Osteoblast (primary cell): ENCODE measurements around the gene MYG1. TPM values are rescaled to one million over a fixed set of nuclear protein-coding genes. Genes with fewer than 3 reads are reported as not detected.

Experiments used
- DNase-seq: peaks from one replicate; pipeline ENCODE4 v3.0.0; 2011; ENCODE audit warnings: low spot score, mixed read lengths; ENCODE audit not compliant: insufficient read length; ENCODE audit errors: missing footprints
- H2AFZ ChIP-seq: 2 replicates; pipeline ENCODE4 v1.6.0; 2011; ENCODE audit warnings: mild to moderate bottlenecking, low read length
- H3K27ac ChIP-seq: 2 replicates; pipeline ENCODE4 v1.5.1; 2011; ENCODE audit warnings: mild to moderate bottlenecking, low read depth, low read length, moderate library complexity
- H3K27me3 ChIP-seq: 2 replicates; pipeline ENCODE4 v1.6.0; 2012; ENCODE audit warnings: mild to moderate bottlenecking, control low read depth, inconsistent platforms, low read length, moderate library complexity; ENCODE audit not compliant: insufficient read depth
- H3K36me3 ChIP-seq: 2 replicates; pipeline ENCODE4 v1.5.1; 2011; ENCODE audit warnings: mild to moderate bottlenecking, low read length, control low read depth, moderate library complexity; ENCODE audit not compliant: insufficient read depth
- H3K4me1 ChIP-seq: 2 replicates; pipeline ENCODE4 v1.5.1; 2011; ENCODE audit warnings: mild to moderate bottlenecking, low read length, control low read depth, moderate library complexity; ENCODE audit not compliant: insufficient read depth
- H3K4me2 ChIP-seq: 2 replicates; pipeline ENCODE4 v1.6.0; 2011; ENCODE audit warnings: mild to moderate bottlenecking, low read length; ENCODE audit not compliant: insufficient read depth
- H3K4me3 ChIP-seq: fragments of 200-600 bp; sonication (generic); 3 replicates; pipeline ENCODE4 v1.5.1; 2012; ENCODE audit warnings: mild to moderate bottlenecking, low read length, inconsistent platforms; ENCODE audit not compliant: insufficient read depth
- H3K79me2 ChIP-seq: 2 replicates; pipeline ENCODE4 v1.6.0; 2012; ENCODE audit warnings: mild to moderate bottlenecking, low read length, control low read depth, inconsistent platforms; ENCODE audit not compliant: insufficient read depth
- H3K9me3 ChIP-seq: 2 replicates; pipeline ENCODE4 v1.5.1; 2011; ENCODE audit warnings: low read depth, low read length, control low read depth
- H4K20me1 ChIP-seq: 2 replicates; pipeline ENCODE4 v1.6.0; 2012; ENCODE audit warnings: mild to moderate bottlenecking, low read length, control low read depth; ENCODE audit not compliant: insufficient read depth
- CTCF ChIP-seq: IDR thresholded peaks from 2 replicates; pipeline ENCODE4 v1.5.1; 2011; ENCODE audit warnings: mild to moderate bottlenecking, low read depth, low read length, moderate library complexity; ENCODE audit errors: extremely low read depth
- total RNA-seq: library from RNA; depleted of rRNA; stranded (reverse); fragments of >200 nt; gene quantifications from 2 replicates; pipeline ENCODE4 v1.2.3, GENCODE V29; 2012

Gene MYG1
- total RNA-seq, 1 donor = 32.9 TPM

DNA sequence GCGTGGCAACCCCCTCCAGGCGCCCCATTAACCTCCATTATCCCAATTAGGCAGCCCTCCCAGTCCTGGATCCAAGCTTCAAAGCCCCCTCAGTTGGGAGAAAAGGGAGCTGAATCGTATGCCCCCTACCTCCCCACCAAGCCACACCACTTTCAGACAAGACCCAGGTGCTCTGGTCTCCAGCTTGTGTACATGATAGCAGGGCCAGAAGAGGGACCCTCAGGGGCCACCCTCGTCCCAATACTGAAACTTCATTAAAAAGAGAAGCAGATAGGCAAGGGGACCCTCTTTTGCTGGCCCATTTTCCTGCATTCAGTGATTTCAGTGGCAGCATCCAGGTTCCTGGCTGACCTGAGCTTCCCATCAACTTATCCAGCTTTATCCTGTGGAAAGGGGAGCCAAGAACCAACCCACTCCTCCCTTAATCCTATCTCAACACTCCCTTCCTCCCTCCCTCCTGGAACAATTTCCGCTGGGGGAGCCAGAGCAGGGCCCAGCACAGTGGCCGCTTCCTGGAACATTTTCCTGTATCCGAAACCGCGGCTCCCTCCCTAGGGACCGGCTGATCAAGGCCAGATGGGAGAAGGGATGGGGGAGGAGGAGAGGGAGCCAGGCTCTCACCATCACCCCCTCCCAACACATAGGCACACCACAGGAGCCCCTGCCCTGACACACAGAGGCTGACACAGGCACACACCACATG is 46.1 kb downstream of the MYG1 start:
- Histone ChIP-seq H2AFZ (peak overlapping the region; percentile 42), H3K79me2 (no peaks in the 10 kb centered on the region), H4K20me1 (no peaks in the 10 kb centered on the region), H3K9me3 (no peaks in the 10 kb centered on the region), H3K4me2 (peak overlapping the region; percentile 97), H3K36me3 (no peaks in the 10 kb centered on the region), H3K27me3 (no peaks in the 10 kb centered on the region), H3K27ac (peak overlapping the region; percentile 25), H3K4me3 (peak overlapping the region; percentile 88), H3K4me1 (peaks cover 23% of the 10 kb centered on the region)
- DNase-seq = peak; percentile 86
- TF ChIP-seq CTCF = no peak

DNA sequence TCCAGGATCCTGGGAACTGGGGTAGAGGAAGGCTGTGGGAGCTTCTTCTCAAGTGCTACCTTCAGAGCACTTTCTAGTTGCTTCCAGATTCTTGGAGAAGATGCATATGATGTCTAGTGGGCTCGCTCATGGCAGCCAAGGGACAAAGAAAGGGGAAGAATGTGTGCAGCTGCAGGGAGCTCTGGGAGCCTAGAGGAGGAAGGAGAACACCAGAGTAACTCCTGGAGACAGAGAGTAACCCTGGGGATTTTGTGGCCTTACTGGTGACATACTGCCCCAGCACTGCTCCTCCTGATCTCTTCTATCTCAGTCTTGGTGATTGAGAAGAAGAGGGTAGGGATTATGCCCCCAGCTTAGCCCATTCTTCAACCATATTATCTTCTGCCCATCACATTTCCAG is 47.0 kb downstream of the MYG1 start:
- H2AFZ ChIP-seq = no peak overlapping the region
- no peak for TF ChIP-seq CTCF
- H3K79me2 ChIP-seq = no peaks in the 10 kb centered on the region
- no peak overlapping the region for H3K27ac ChIP-seq
- no peaks in the 10 kb centered on the region for H4K20me1 ChIP-seq
- H3K9me3 ChIP-seq = no peaks in the 10 kb centered on the region
- peaks cover 23% of the 10 kb centered on the region for H3K4me1 ChIP-seq
- H3K27me3 ChIP-seq = no peaks in the 10 kb centered on the region
- no peak overlapping the region for H3K4me2 ChIP-seq
- DNase-seq = no peak
- no peak overlapping the region for H3K4me3 ChIP-seq
- H3K36me3 ChIP-seq = no peaks in the 10 kb centered on the region

GRCh38 chr12:53347905-53348304 is 48.4 kb downstream of the MYG1 start:
- TF ChIP-seq CTCF = no peak
- no peaks in the 10 kb centered on the region for H4K20me1 ChIP-seq
- H3K27ac ChIP-seq = no peak overlapping the region
- DNase-seq = no peak
- H2AFZ ChIP-seq = no peak overlapping the region
- no peaks in the 10 kb centered on the region for H3K79me2 ChIP-seq
- no peaks in the 10 kb centered on the region for H3K36me3 ChIP-seq
- H3K27me3 ChIP-seq = no peaks in the 10 kb centered on the region
- H3K4me1 ChIP-seq = peaks cover 23% of the 10 kb centered on the region
- no peak overlapping the region for H3K4me3 ChIP-seq
- H3K4me2 ChIP-seq = no peak overlapping the region
- H3K9me3 ChIP-seq = no peaks in the 10 kb centered on the region

GRCh38 chr12:53352331-53353256 is 53.1 kb downstream of the MYG1 start:
- H2AFZ ChIP-seq = peak overlapping the region; percentile 63
- peak; percentile 95 for DNase-seq

More at GRCh38 chr12:53352331-53353256, 53.1 kb downstream of the MYG1 start:
- Histone ChIP-seq H3K36me3 (no peaks in the 10 kb centered on the region), H3K79me2 (no peaks in the 10 kb centered on the region), H3K9me3 (no peaks in the 10 kb centered on the region), H3K4me3 (no peak overlapping the region), H3K4me2 (no peak overlapping the region), H4K20me1 (no peaks in the 10 kb centered on the region), H3K27ac (no peak overlapping the region), H3K4me1 (peaks cover 6% of the 10 kb centered on the region), H3K27me3 (no peaks in the 10 kb centered on the region)
- peak; percentile 93 for TF ChIP-seq CTCF
